Measurements from ENCODE around the gene CCDC187. TPM values are rescaled to one million over a fixed set of nuclear protein-coding genes. Genes with fewer than 3 reads are reported as not detected.

The CCDC187 gene
- total and polyA plus RNA-seq, 2 of the 13 experiments (the other 11 are each of a cell fraction or from before 2014, with no cell fraction given), result 0.03 to 0.13 TPM

DNA sequence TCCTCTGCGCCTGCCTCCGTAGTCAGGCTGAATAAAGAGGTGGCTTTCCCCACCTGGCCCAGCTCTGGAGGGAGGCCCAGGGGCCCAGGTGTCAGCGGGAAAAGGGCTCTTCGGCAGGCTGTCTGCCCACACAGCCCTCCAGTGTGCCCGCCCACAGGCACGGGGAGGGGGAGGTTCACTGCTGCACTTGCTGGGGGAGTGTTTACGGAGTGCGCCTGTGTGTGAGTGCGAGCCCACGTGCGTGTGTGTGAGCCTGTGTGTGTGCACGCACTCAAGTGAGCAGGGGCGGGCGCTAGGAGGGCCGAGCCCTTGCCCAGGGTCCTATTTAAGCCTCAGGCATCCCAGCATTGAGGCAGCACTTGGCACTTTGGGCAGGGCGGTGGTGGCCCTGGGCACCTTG is 48.8 kb upstream of the CCDC187 start (continued):
- TF ChIP-seq, protein P1, sequence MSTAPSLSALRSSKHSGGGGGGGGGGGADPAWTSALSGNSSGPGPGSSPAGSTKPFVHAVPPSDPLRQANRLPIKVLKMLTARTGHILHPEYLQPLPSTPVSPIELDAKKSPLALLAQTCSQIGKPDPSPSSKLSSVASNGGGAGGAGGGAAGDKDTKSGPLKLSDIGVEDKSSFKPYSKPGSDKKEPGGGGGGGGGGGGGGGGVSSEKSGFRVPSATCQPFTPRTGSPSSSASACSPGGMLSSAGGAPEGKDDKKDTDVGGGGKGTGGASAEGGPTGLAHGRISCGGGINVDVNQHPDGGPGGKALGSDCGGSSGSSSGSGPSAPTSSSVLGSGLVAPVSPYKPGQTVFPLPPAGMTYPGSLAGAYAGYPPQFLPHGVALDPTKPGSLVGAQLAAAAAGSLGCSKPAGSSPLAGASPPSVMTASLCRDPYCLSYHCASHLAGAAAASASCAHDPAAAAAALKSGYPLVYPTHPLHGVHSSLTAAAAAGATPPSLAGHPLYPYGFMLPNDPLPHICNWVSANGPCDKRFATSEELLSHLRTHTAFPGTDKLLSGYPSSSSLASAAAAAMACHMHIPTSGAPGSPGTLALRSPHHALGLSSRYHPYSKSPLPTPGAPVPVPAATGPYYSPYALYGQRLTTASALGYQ (CRISPR knock-in tag; IDR thresholded peaks at IDR 0.05), result no peak
- TF ChIP-seq HNRNPL (IDR thresholded peaks at IDR 0.05; ENCODE audit: low read depth, low read length) (peak; percentile 88), SP5 (CRISPR knock-in tag; IDR thresholded peaks at IDR 0.05; ENCODE audit: borderline replicate concordance, low read depth) (0 out of 2 replicates have a peak, but pooled peaks have one; percentile 29), ZNF782 (CRISPR knock-in tag; IDR thresholded peaks at IDR 0.05; ENCODE audit: borderline replicate concordance) (no peak), SNAI1 (CRISPR knock-in tag; IDR thresholded peaks at IDR 0.05; ENCODE audit: borderline replicate concordance) (no peak), ZNF12 (CRISPR knock-in tag; IDR thresholded peaks at IDR 0.05) (no peak), GATAD2A (CRISPR knock-in tag; IDR thresholded peaks at IDR 0.05) (0 out of 2 replicates have a peak, but pooled peaks have one; percentile 19), ZNF510 (CRISPR knock-in tag; IDR thresholded peaks at IDR 0.05; ENCODE audit: low read depth) (no peak), ZFP41 (CRISPR knock-in tag; IDR thresholded peaks at IDR 0.05; ENCODE audit: borderline replicate concordance) (no peak), TARDBP (CRISPR knock-in tag; IDR thresholded peaks at IDR 0.05) (no peak), ZNF589 (CRISPR knock-in tag; conservative IDR thresholded peaks at IDR 0.05) (no peak), ZNF263 (CRISPR knock-in tag; IDR thresholded peaks at IDR 0.05) (no peak), SAP130 (CRISPR knock-in tag; IDR thresholded peaks at IDR 0.05; ENCODE audit: low read depth) (peak; percentile 60), ZNF260 (CRISPR knock-in tag; IDR thresholded peaks at IDR 0.05; ENCODE audit: borderline replicate concordance, low read depth) (no peak), RFXAP (CRISPR knock-in tag; IDR thresholded peaks at IDR 0.05; ENCODE audit: borderline replicate concordance) (no peak), ZNF558 (CRISPR knock-in tag; IDR thresholded peaks at IDR 0.05; ENCODE audit: borderline replicate concordance) (no peak), PRPF4 (IDR thresholded peaks at IDR 0.05; ENCODE audit: low read depth, low read length, poor library complexity, severe bottlenecking) (no peak), KDM5A (IDR thresholded peaks at IDR 0.05; ENCODE audit: borderline replicate concordance, low read length) (no peak), CBFB (CRISPR knock-in tag; IDR thresholded peaks at IDR 0.05) (no peak), NR2C2 (CRISPR knock-in tag; IDR thresholded peaks at IDR 0.05; ENCODE audit: borderline replicate concordance) (no peak)
- TF ChIP-seq, protein P2, sequence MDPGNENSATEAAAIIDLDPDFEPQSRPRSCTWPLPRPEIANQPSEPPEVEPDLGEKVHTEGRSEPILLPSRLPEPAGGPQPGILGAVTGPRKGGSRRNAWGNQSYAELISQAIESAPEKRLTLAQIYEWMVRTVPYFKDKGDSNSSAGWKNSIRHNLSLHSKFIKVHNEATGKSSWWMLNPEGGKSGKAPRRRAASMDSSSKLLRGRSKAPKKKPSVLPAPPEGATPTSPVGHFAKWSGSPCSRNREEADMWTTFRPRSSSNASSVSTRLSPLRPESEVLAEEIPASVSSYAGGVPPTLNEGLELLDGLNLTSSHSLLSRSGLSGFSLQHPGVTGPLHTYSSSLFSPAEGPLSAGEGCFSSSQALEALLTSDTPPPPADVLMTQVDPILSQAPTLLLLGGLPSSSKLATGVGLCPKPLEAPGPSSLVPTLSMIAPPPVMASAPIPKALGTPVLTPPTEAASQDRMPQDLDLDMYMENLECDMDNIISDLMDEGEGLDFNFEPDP (CRISPR knock-in tag; conservative IDR thresholded peaks at IDR 0.05), result no peak
- TF ChIP-seq, protein P3, sequence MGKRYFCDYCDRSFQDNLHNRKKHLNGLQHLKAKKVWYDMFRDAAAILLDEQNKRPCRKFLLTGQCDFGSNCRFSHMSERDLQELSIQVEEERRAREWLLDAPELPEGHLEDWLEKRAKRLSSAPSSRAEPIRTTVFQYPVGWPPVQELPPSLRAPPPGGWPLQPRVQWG (CRISPR knock-in tag; IDR thresholded peaks at IDR 0.05; ENCODE audit: borderline replicate concordance, low read depth), result no peak
- TF ChIP-seq, protein P4, sequence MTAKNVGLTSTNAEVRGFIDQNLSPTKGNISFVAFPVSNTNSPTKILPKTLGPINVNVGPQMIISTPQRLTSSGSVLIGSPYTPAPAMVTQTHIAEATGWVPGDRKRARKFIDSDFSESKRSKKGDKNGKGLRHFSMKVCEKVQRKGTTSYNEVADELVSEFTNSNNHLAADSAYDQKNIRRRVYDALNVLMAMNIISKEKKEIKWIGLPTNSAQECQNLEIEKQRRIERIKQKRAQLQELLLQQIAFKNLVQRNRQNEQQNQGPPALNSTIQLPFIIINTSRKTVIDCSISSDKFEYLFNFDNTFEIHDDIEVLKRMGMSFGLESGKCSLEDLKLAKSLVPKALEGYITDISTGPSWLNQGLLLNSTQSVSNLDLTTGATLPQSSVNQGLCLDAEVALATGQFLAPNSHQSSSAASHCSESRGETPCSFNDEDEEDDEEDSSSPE (CRISPR knock-in tag; IDR thresholded peaks at IDR 0.05), result no peak
- TF ChIP-seq, protein P5, sequence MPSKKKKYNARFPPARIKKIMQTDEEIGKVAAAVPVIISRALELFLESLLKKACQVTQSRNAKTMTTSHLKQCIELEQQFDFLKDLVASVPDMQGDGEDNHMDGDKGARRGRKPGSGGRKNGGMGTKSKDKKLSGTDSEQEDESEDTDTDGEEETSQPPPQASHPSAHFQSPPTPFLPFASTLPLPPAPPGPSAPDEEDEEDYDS (CRISPR knock-in tag; IDR thresholded peaks at IDR 0.05), result no peak
- TF ChIP-seq, protein P6, sequence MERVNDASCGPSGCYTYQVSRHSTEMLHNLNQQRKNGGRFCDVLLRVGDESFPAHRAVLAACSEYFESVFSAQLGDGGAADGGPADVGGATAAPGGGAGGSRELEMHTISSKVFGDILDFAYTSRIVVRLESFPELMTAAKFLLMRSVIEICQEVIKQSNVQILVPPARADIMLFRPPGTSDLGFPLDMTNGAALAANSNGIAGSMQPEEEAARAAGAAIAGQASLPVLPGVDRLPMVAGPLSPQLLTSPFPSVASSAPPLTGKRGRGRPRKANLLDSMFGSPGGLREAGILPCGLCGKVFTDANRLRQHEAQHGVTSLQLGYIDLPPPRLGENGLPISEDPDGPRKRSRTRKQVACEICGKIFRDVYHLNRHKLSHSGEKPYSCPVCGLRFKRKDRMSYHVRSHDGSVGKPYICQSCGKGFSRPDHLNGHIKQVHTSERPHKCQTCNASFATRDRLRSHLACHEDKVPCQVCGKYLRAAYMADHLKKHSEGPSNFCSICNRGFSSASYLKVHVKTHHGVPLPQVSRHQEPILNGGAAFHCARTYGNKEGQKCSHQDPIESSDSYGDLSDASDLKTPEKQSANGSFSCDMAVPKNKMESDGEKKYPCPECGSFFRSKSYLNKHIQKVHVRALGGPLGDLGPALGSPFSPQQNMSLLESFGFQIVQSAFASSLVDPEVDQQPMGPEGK (CRISPR knock-in tag; IDR thresholded peaks at IDR 0.05), result peak; percentile 44; the same call in 1 of the 2 replicates
